Common myeloid progenitor, CD34-positive (primary cell): ENCODE measurements around the gene DHX16.

Source experiments
- CTCF ChIA-PET: fragments of 350-600 bp; sonication (Branson Sonifier 250); formaldehyde crosslinking; loops from one replicate; lab custom pipeline; 2021; ENCODE audit warnings: antibody characterized with exemption; lab: Charles Lee
- POLR2A ChIA-PET: fragments of 350-600 bp; sonication (Branson Sonifier 250); formaldehyde crosslinking; loops from one replicate; lab custom pipeline; 2021; ENCODE audit warnings: antibody characterized with exemption; lab: Charles Lee
- DNase-seq, 3 donors: peaks; one replicate each; pipeline versions ENCODE4 v3.0.0 to v3.0.0-alpha.2; 2013
- H3K27ac ChIP-seq, 2 experiments: 1 replicate in 1 of 2; 2 replicates in 1 of 2; pipeline ENCODE4 v1.7.0; 2013; ENCODE audit warnings: inconsistent platforms in 2 of 2, low read length in 2 of 2, mild to moderate bottlenecking in 2 of 2, low read depth in 1 of 2, moderate library complexity in 1 of 2; ENCODE audit not compliant: severe bottlenecking in 2 of 2, insufficient read depth in 1 of 2, poor library complexity in 1 of 2
- H3K27me3 ChIP-seq, 5 experiments: replicated peaks in 2 of 5; 1 replicate in 3 of 5; 2 replicates in 2 of 5; pipeline versions ENCODE4 v1.6.1 to v1.7.0; 2013; ENCODE audit warnings: low read length in 4 of 5, mild to moderate bottlenecking in 2 of 5, moderate library complexity in 2 of 5, inconsistent platforms in 1 of 5; ENCODE audit not compliant: insufficient read depth in 5 of 5, control insufficient read depth in 4 of 5
- H3K36me3 ChIP-seq, 4 experiments: 1 replicate in 2 of 4; 2 replicates in 2 of 4; pipeline versions ENCODE4 v1.6.1 to v1.7.0; 2013; ENCODE audit warnings: low read length in 3 of 4, control low read depth in 1 of 4, mild to moderate bottlenecking in 1 of 4; ENCODE audit not compliant: control insufficient read depth in 4 of 4, insufficient read depth in 4 of 4
- H3K4me1 ChIP-seq, 4 experiments: 1 replicate in 3 of 4; 2 replicates in 1 of 4; pipeline versions ENCODE4 v1.6.1 to v1.7.1; 2013; ENCODE audit warnings: low read length in 3 of 4, mild to moderate bottlenecking in 3 of 4, control low read depth in 1 of 4, inconsistent platforms in 1 of 4, moderate library complexity in 1 of 4; ENCODE audit not compliant: control insufficient read depth in 4 of 4, insufficient read depth in 4 of 4; ENCODE audit errors: control extremely low read depth in 1 of 4
- H3K4me3 ChIP-seq, 7 experiments: 1 replicate in 4 of 7; 2 replicates in 3 of 7; pipeline versions ENCODE4 v1.5.1 to v1.7.0; 2013; ENCODE audit warnings: mild to moderate bottlenecking in 7 of 7, low read length in 6 of 7, moderate library complexity in 6 of 7, inconsistent platforms in 2 of 7, low read depth in 2 of 7, control low read depth in 1 of 7; ENCODE audit not compliant: insufficient read depth in 4 of 7, control insufficient read depth in 1 of 7; ENCODE audit errors: extremely low read depth in 1 of 7
- H3K9me3 ChIP-seq, 5 experiments: 1 replicate in 4 of 5; 2 replicates in 1 of 5; pipeline versions ENCODE4 v1.6.1 to v1.7.1; 2013; ENCODE audit warnings: low read length in 4 of 5, mild to moderate bottlenecking in 2 of 5, inconsistent platforms in 1 of 5, low read depth in 1 of 5, moderate library complexity in 1 of 5; ENCODE audit not compliant: control insufficient read depth in 4 of 5, insufficient read depth in 2 of 5; ENCODE audit errors: control extremely low read depth in 1 of 5
- WGBS: methylation state at CpG from one replicate; pipeline ENCODE4 v1.1.5; 2013; ENCODE audit not compliant: insufficient coverage; 5-methylcytosine and 5-hydroxymethylcytosine counted together

The DHX16 gene

GRCh38 chr6:30684386-30685156 is 11.8 kb upstream of the DHX16 start:
- Histone ChIP-seq H3K36me3 (peaks cover 0 to 24% (median 9%) of the 10 kb centered on the region in 4 experiments), H3K4me1 (peaks cover 13 to 87% (median 84%) of the 10 kb centered on the region in 4 experiments), H3K27ac (peak overlapping the region; percentile 72 to 94), H3K27me3 (no peaks in the 10 kb centered on the region), H3K4me3 (peak overlapping the region; percentile 50 to 96 (median 88)), H3K9me3 (no peaks in the 10 kb centered on the region)
- DNase-seq, result peak in 2 of 3 donors; percentile 58 to 69
- WGBS, result 6% methylated on average over 13 of the region's 21 CpGs
- ChIA-PET POLR2A (interaction anchor here (1.0 to 7.4 kb wide), 3 partner anchors 33 to 68 kb away, joined by 3 to 56 read pairs (median 15); partner anchors contain the start of genes MDC1, PPP1R10 and TUBB), CTCF (interaction anchor here (0.6 to 18.0 kb wide), 3 partner anchors 9 to 38 kb away, joined by 3 to 622 read pairs (median 3); partner anchors contain the start of genes MDC1 and TUBB)

- Histone ChIP-seq H3K4me3 (peak overlapping the region; percentile 50 to 96 (median 88)), H3K36me3 (peaks cover 0 to 25% (median 10%) of the 10 kb centered on the region in 4 experiments), H3K27ac (peak overlapping the region; percentile 72 to 94), H3K27me3 (no peaks in the 10 kb centered on the region), H3K9me3 (no peaks in the 10 kb centered on the region), H3K4me1 (peaks cover 13 to 87% (median 84%) of the 10 kb centered on the region in 4 experiments)
- peak in 1 of 3 donors; percentile 21 for DNase-seq
- POLR2A ChIA-PET, result interaction anchor here (1.0 to 7.4 kb wide), 3 partner anchors 33 to 67 kb away, joined by 3 to 56 read pairs (median 15); partner anchors contain the start of genes MDC1, PPP1R10 and TUBB
- CTCF ChIA-PET, result interaction anchor here (0.6 to 18.0 kb wide), 2 partner anchors 8 to 38 kb away, joined by 3 to 622 read pairs; partner anchors contain the start of genes MDC1 and TUBB
- WGBS, result 0% methylated on average over 1 of the region's 2 CpGs
Observed at GRCh38 chr6:30683980-30684338, 11.2 kb upstream of the DHX16 start.

GRCh38 chr6:30683183-30683979 is 10.6 kb upstream of the DHX16 start:
- 2% methylated on average over 7 of the region's 7 CpGs for WGBS

GRCh38 chr6:30682143-30683117 is 9.6 kb upstream of the DHX16 start:
- 0% methylated on average over 6 of the region's 11 CpGs for WGBS
- Histone ChIP-seq H3K36me3 (peaks cover 0 to 31% (median 16%) of the 10 kb centered on the region in 4 experiments), H3K9me3 (no peaks in the 10 kb centered on the region), H3K27ac (peak overlapping the region; percentile 83 to 94), H3K4me1 (peaks cover 13 to 77% (median 72%) of the 10 kb centered on the region in 4 experiments), H3K4me3 (peak overlapping the region; percentile 23 to 96 (median 88)), H3K27me3 (no peaks in the 10 kb centered on the region)
- CTCF ChIA-PET, result interaction anchor here (0.7 to 18.0 kb wide), 5 partner anchors 7 to 40 kb away, joined by 3 to 622 read pairs (median 8); partner anchors contain the start of genes DHX16, MDC1, NRM and TUBB
- peak; percentile 97 to 99 (median 99) for DNase-seq
- POLR2A ChIA-PET, result interaction anchor here (0.6 to 7.4 kb wide), 7 partner anchors 8 to 67 kb away, joined by 3 to 56 read pairs (median 5); partner anchors contain the start of genes MDC1, NRM and TUBB

More at GRCh38 chr6:30683183-30683979, 10.6 kb upstream of the DHX16 start:
- no peak for DNase-seq
- H3K4me3 ChIP-seq, result peak overlapping the region; percentile 50 to 96 (median 88)
- POLR2A ChIA-PET, result interaction anchor here (0.6 to 7.4 kb wide), 5 partner anchors 8 to 68 kb away, joined by 3 to 56 read pairs (median 8); partner anchors contain the start of genes MDC1, NRM and TUBB
- no peaks in the 10 kb centered on the region for H3K9me3 ChIP-seq
- peaks cover 0 to 29% (median 12%) of the 10 kb centered on the region in 4 experiments for H3K36me3 ChIP-seq
- H3K27me3 ChIP-seq, result no peaks in the 10 kb centered on the region
- peak overlapping the region; percentile 72 to 94 for H3K27ac ChIP-seq
- peaks cover 13 to 86% (median 80%) of the 10 kb centered on the region in 4 experiments for H3K4me1 ChIP-seq
- CTCF ChIA-PET, result interaction anchor here (18.0 kb wide), 1 partner anchor 39 kb away, joined by 622 read pairs; the partner anchor contains the start of genes MDC1 and TUBB

- Histone ChIP-seq H3K27me3 (no peaks in the 10 kb centered on the region), H3K4me1 (peaks cover 13 to 76% (median 68%) of the 10 kb centered on the region in 4 experiments), H3K36me3 (peaks cover 0 to 38% (median 20%) of the 10 kb centered on the region in 4 experiments), H3K9me3 (no peaks in the 10 kb centered on the region), H3K4me3 (peak overlapping the region; percentile 23 to 96 (median 78)), H3K27ac (peak overlapping the region; percentile 83 to 94)
- no peak for DNase-seq
- ChIA-PET POLR2A (interaction anchor here (1.2 to 7.4 kb wide), 4 partner anchors 31 to 66 kb away, joined by 4 to 56 read pairs (median 12); partner anchors contain the start of genes MDC1 and TUBB), CTCF (interaction anchor here (0.7 to 18.0 kb wide), 8 partner anchors 8 to 41 kb away, joined by 3 to 622 read pairs (median 3); partner anchors contain the start of genes DHX16, MDC1, NRM and TUBB)
- 13% methylated on average over 3 of the region's 4 CpGs for WGBS
Observed at GRCh38 chr6:30681766-30682142, 8.9 kb upstream of the DHX16 start.
